Neural cell (in vitro differentiated cells): Measurements from ENCODE around the gene SLC36A2. TPM values are rescaled to one million over a fixed set of nuclear protein-coding genes. Genes with fewer than 3 reads are reported as not detected.

ENCODE experiments used
- H2AFZ ChIP-seq: fragments of 200-600, 300-800 bp; sonication (generic), shearing (Covaris generic); 2 replicates; pipeline ENCODE4 v1.6.0; 2014; ENCODE audit warnings: low read depth, mild to moderate bottlenecking, antibody characterized with exemption, low read length, moderate library complexity
- H3F3A ChIP-seq: fragments of 200-600 bp; shearing (Covaris generic); 2 replicates; pipeline ENCODE4 v1.6.1; 2016; ENCODE audit warnings: mild to moderate bottlenecking, moderate library complexity, mixed read lengths, antibody characterized with exemption, low read length; ENCODE audit not compliant: insufficient read depth, poor library complexity, severe bottlenecking
- H3K27ac ChIP-seq: fragments of 200-600, 300-800 bp; sonication (generic), shearing (Covaris generic); 2 replicates; pipeline ENCODE4 v1.5.1; 2014; ENCODE audit warnings: mild to moderate bottlenecking, low read length, moderate library complexity
- H3K27me3 ChIP-seq: fragments of 300-800, 200-600 bp; sonication (generic), shearing (Covaris generic); 2 replicates; pipeline ENCODE4 v1.6.0; 2014; ENCODE audit warnings: mild to moderate bottlenecking, low read depth, low read length, moderate library complexity; ENCODE audit not compliant: insufficient read depth
- H3K36me3 ChIP-seq: fragments of 300-800, 200-600 bp; sonication (generic), shearing (Covaris generic); 2 replicates; pipeline ENCODE4 v1.5.1; 2014; ENCODE audit warnings: mild to moderate bottlenecking, antibody characterized with exemption, low read length, moderate library complexity; ENCODE audit not compliant: insufficient read depth
- H3K4me2 ChIP-seq: fragments of 300-800, 200-600 bp; sonication (generic), shearing (Covaris generic); 2 replicates; pipeline ENCODE4 v1.6.0; 2014; ENCODE audit warnings: mild to moderate bottlenecking, low read length
- H3K4me3 ChIP-seq: fragments of 300-800, 200-600 bp; sonication (generic), shearing (Covaris generic); 2 replicates; pipeline ENCODE4 v1.5.1; 2014; ENCODE audit warnings: mild to moderate bottlenecking, low read length, moderate library complexity
- H3K79me2 ChIP-seq: fragments of 200-600 bp; shearing (Covaris generic); replicated peaks from 2 replicates; pipeline ENCODE4 v1.6.0; 2014; ENCODE audit warnings: mild to moderate bottlenecking, low read length, moderate library complexity; ENCODE audit not compliant: insufficient read depth
- H3K9ac ChIP-seq: fragments of 300-800, 200-600 bp; sonication (generic), shearing (Covaris generic); 2 replicates; pipeline ENCODE4 v1.6.1; 2016; ENCODE audit warnings: mild to moderate bottlenecking, low read length, mixed read lengths
- H3K9me2 ChIP-seq: fragments of 200-600 bp; shearing (Covaris generic); 2 replicates; pipeline ENCODE4 v1.6.1; 2016; ENCODE audit warnings: mild to moderate bottlenecking, low read length, mixed read lengths; ENCODE audit not compliant: insufficient read depth
- H3K9me3 ChIP-seq: fragments of 200-600, 300-800 bp; sonication (generic), shearing (Covaris generic); 2 replicates; pipeline ENCODE4 v1.6.1; 2016; ENCODE audit warnings: mild to moderate bottlenecking, mixed run types, low read length, moderate library complexity, mixed read lengths
- H4K20me1 ChIP-seq: fragments of 200-600 bp; shearing (Covaris generic); 2 replicates; pipeline ENCODE4 v1.6.1; 2016; ENCODE audit warnings: mild to moderate bottlenecking, mixed run types; ENCODE audit not compliant: insufficient read depth
- CTCF ChIP-seq: fragments of 450-650 bp; IDR thresholded peaks from 2 replicates; pipeline ENCODE4 v1.5.1; 2014; ENCODE audit warnings: antibody characterized with exemption, mild to moderate bottlenecking, moderate library complexity; ENCODE audit not compliant: poor library complexity, severe bottlenecking
- EP300 ChIP-seq: fragments of 450-650 bp; conservative IDR thresholded peaks from 2 replicates; pipeline ENCODE4 v1.6.1; 2014; ENCODE audit warnings: antibody characterized with exemption, mild to moderate bottlenecking, moderate library complexity; ENCODE audit not compliant: poor library complexity, severe bottlenecking
- EZH2 ChIP-seq: fragments of 200-600, 300-800 bp; shearing (Covaris generic), sonication (generic); IDR thresholded peaks from 2 replicates; pipeline ENCODE4 v1.6.1; 2014; ENCODE audit warnings: antibody characterized with exemption, low read length, borderline replicate concordance, mild to moderate bottlenecking; ENCODE audit not compliant: insufficient read depth, poor library complexity, severe bottlenecking
- MXI1 ChIP-seq: fragments of 450-650 bp; conservative IDR thresholded peaks from 2 replicates; pipeline ENCODE4 v1.6.1; 2014; ENCODE audit warnings: antibody characterized with exemption, mild to moderate bottlenecking; ENCODE audit not compliant: poor library complexity, severe bottlenecking
- POLR2AphosphoS5 ChIP-seq: IDR thresholded peaks from 2 replicates; pipeline ENCODE4 v1.6.1; 2012
- RAD21 ChIP-seq: fragments of 450-650 bp; conservative IDR thresholded peaks from 2 replicates; pipeline ENCODE4 v1.6.1; 2014; ENCODE audit warnings: antibody characterized with exemption, mild to moderate bottlenecking, moderate library complexity
- REST ChIP-seq: IDR thresholded peaks from 2 replicates; pipeline ENCODE4 v1.6.1; 2012; ENCODE audit warnings: borderline replicate concordance
- SMC3 ChIP-seq: fragments of 450-650 bp; conservative IDR thresholded peaks from 2 replicates; pipeline ENCODE4 v1.6.1; 2014; ENCODE audit warnings: antibody characterized with exemption, mild to moderate bottlenecking, moderate library complexity; ENCODE audit not compliant: poor library complexity
- TAF1 ChIP-seq: IDR thresholded peaks from 2 replicates; pipeline ENCODE4 v1.6.1; 2012; ENCODE audit warnings: low read depth
- polyA plus RNA-seq: library from polyadenylated mRNA; depleted of rRNA; stranded (reverse); fragments of >200 nt; gene quantifications from 2 replicates; pipeline ENCODE4 v1.2.3, GENCODE V29; 2014

The SLC36A2 gene
- polyA plus RNA-seq, 1 donor from 2014 or later: not detected

- no peaks in the 10 kb centered on the region for H3K9me2 ChIP-seq
- H3K36me3 ChIP-seq: no peaks in the 10 kb centered on the region
- H3K79me2 ChIP-seq: no peaks in the 10 kb centered on the region
- H3K27ac ChIP-seq: no peak overlapping the region
- no peaks in the 10 kb centered on the region for H3K9me3 ChIP-seq
- no peaks in the 10 kb centered on the region for H3F3A ChIP-seq
- TF ChIP-seq REST (no peak), RAD21 (no peak), MXI1 (no peak), TAF1 (no peak), SMC3 (no peak)
- no peaks in the 10 kb centered on the region for H3K27me3 ChIP-seq
- H2AFZ ChIP-seq: no peak overlapping the region
- no peaks in the 10 kb centered on the region for H4K20me1 ChIP-seq
- H3K4me3 ChIP-seq: no peak overlapping the region
- no peak overlapping the region for H3K4me2 ChIP-seq
- H3K9ac ChIP-seq: no peak overlapping the region
These were observed 1.4 kb downstream of the SLC36A2 start for GRCh38 chr5:151345808-151346478.

- no peaks in the 10 kb centered on the region for H3K9me2 ChIP-seq
- no peak overlapping the region for H2AFZ ChIP-seq
- H3K27ac ChIP-seq: no peak overlapping the region
- no peak overlapping the region for H3K9ac ChIP-seq
- no peaks in the 10 kb centered on the region for H3K36me3 ChIP-seq
- no peaks in the 10 kb centered on the region for H3K9me3 ChIP-seq
- H3K27me3 ChIP-seq: no peaks in the 10 kb centered on the region
- H3K4me3 ChIP-seq: no peak overlapping the region
- no peak overlapping the region for H3K4me2 ChIP-seq
- H3K79me2 ChIP-seq: no peaks in the 10 kb centered on the region
- H3F3A ChIP-seq: no peaks in the 10 kb centered on the region
- H4K20me1 ChIP-seq: no peaks in the 10 kb centered on the region
- TF ChIP-seq EZH2 (no peak), TAF1 (no peak), EP300 (no peak), RAD21 (no peak), POLR2AphosphoS5 (no peak), MXI1 (no peak), REST (no peak), CTCF (no peak), SMC3 (no peak)
These were observed 2.1 kb downstream of the SLC36A2 start for GRCh38 chr5:151345187-151345807.
